ENCODE measurements around the gene PTEN. TPM values are rescaled to one million over a fixed set of nuclear protein-coding genes. Genes with fewer than 3 reads are reported as not detected.

The PTEN gene
- total and polyA plus RNA-seq, 2 experiments from 2014 or later, result 20.8 to 64.0 TPM

DNA sequence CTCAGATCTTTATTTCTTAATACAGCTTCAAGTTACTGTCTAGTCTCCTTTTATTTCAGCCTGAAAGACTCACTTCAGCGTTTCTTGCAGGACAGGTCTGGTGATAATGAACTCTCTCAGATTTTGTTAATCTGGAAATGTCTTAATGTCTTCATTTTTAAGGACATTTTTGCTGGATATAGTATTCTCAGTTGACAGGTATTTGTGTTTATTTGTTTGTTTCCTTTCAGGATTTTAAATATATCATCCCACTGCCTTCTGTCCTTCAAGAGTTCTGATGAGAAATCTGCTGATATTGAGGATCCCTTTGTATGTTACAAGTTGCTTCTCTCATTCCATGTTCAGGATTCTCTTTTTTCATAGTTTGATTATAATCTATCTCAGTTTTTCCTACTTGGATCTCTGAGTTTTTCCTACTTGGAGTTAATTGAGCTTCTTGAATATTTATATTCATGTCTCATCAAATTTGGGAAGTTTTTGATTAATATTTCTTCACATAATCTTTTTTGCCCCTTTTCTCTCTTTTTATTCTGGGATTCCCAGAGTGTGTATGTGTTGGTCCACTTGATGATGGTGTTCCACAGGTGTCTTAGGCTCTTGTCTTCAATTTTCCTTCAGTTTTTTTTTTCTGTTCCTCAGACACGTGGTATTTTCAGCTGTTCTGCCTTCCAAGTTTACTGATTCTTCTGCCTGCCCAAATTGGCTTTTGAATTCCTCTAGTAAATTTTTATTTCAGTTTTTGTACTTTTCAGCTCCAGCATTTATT, 49.9 kb downstream of the PTEN start:
- Mint-ChIP-seq H3K36me3 (ENCODE audit: low read depth) (peaks cover 29% of the 10 kb centered on the region; the same call in 2 of the 3 replicates), H3K9me3 (peaks cover 4% of the 10 kb centered on the region; the same call in 1 of the 3 replicates), H3K27me3 (ENCODE audit: insufficient read depth, low read depth, poor library complexity) (peaks cover under 1% of the 10 kb centered on the region), H3K4me3 (no peak overlapping the region), H3K27ac (no peak overlapping the region), H3K4me1 (peaks cover 24% of the 10 kb centered on the region)
- Histone ChIP-seq H3K79me2 (replicated peaks; ENCODE audit: insufficient read depth) (peaks cover 97% of the 10 kb centered on the region), H4K20me1 (replicated peaks; ENCODE audit: insufficient read depth) (peaks cover 15% of the 10 kb centered on the region; the same call in 1 of the 2 replicates), H3K4me2 (no peak overlapping the region), H3K4me1 (ENCODE audit: insufficient read depth) (peaks cover 12% of the 10 kb centered on the region), H3F3A (replicated peaks; ENCODE audit: low read depth) (no peaks in the 10 kb centered on the region), H3K27ac (ENCODE audit: low read depth) (no peak overlapping the region), H2AFZ (no peak overlapping the region), H3K4me3 (no peak overlapping the region), H3K9me2 (ENCODE audit: insufficient read depth) (no peaks in the 10 kb centered on the region), H3K27me3 (ENCODE audit: insufficient read depth) (no peaks in the 10 kb centered on the region), H3K36me3 (ENCODE audit: insufficient read depth) (no peaks in the 10 kb centered on the region)
- ATAC-seq (no peak), DNase-seq (ENCODE audit: low spot score) (no peak)
- TF ChIP-seq EZH2phosphoT487 (IDR thresholded peaks at IDR 0.05; ENCODE audit: unreplicated experiment), result no peak
- TF ChIP-seq NANOG (IDR thresholded peaks at IDR 0.05; ENCODE audit: borderline replicate concordance), result no peak
- no peak for TF ChIP-seq ETS1 (IDR thresholded peaks at IDR 0.05)
- TF ChIP-seq, protein P1, sequence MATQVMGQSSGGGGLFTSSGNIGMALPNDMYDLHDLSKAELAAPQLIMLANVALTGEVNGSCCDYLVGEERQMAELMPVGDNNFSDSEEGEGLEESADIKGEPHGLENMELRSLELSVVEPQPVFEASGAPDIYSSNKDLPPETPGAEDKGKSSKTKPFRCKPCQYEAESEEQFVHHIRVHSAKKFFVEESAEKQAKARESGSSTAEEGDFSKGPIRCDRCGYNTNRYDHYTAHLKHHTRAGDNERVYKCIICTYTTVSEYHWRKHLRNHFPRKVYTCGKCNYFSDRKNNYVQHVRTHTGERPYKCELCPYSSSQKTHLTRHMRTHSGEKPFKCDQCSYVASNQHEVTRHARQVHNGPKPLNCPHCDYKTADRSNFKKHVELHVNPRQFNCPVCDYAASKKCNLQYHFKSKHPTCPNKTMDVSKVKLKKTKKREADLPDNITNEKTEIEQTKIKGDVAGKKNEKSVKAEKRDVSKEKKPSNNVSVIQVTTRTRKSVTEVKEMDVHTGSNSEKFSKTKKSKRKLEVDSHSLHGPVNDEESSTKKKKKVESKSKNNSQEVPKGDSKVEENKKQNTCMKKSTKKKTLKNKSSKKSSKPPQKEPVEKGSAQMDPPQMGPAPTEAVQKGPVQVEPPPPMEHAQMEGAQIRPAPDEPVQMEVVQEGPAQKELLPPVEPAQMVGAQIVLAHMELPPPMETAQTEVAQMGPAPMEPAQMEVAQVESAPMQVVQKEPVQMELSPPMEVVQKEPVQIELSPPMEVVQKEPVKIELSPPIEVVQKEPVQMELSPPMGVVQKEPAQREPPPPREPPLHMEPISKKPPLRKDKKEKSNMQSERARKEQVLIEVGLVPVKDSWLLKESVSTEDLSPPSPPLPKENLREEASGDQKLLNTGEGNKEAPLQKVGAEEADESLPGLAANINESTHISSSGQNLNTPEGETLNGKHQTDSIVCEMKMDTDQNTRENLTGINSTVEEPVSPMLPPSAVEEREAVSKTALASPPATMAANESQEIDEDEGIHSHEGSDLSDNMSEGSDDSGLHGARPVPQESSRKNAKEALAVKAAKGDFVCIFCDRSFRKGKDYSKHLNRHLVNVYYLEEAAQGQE (IDR thresholded peaks at IDR 0.05; ENCODE audit: unreplicated experiment), result no peak
- TF ChIP-seq POLR2AphosphoS5 (IDR thresholded peaks at IDR 0.05; ENCODE audit: low read depth), result no peak
- no peak for TF ChIP-seq EZH2 (IDR thresholded peaks at IDR 0.05; ENCODE audit: low read depth, unreplicated experiment)
- TF ChIP-seq, protein P2, sequence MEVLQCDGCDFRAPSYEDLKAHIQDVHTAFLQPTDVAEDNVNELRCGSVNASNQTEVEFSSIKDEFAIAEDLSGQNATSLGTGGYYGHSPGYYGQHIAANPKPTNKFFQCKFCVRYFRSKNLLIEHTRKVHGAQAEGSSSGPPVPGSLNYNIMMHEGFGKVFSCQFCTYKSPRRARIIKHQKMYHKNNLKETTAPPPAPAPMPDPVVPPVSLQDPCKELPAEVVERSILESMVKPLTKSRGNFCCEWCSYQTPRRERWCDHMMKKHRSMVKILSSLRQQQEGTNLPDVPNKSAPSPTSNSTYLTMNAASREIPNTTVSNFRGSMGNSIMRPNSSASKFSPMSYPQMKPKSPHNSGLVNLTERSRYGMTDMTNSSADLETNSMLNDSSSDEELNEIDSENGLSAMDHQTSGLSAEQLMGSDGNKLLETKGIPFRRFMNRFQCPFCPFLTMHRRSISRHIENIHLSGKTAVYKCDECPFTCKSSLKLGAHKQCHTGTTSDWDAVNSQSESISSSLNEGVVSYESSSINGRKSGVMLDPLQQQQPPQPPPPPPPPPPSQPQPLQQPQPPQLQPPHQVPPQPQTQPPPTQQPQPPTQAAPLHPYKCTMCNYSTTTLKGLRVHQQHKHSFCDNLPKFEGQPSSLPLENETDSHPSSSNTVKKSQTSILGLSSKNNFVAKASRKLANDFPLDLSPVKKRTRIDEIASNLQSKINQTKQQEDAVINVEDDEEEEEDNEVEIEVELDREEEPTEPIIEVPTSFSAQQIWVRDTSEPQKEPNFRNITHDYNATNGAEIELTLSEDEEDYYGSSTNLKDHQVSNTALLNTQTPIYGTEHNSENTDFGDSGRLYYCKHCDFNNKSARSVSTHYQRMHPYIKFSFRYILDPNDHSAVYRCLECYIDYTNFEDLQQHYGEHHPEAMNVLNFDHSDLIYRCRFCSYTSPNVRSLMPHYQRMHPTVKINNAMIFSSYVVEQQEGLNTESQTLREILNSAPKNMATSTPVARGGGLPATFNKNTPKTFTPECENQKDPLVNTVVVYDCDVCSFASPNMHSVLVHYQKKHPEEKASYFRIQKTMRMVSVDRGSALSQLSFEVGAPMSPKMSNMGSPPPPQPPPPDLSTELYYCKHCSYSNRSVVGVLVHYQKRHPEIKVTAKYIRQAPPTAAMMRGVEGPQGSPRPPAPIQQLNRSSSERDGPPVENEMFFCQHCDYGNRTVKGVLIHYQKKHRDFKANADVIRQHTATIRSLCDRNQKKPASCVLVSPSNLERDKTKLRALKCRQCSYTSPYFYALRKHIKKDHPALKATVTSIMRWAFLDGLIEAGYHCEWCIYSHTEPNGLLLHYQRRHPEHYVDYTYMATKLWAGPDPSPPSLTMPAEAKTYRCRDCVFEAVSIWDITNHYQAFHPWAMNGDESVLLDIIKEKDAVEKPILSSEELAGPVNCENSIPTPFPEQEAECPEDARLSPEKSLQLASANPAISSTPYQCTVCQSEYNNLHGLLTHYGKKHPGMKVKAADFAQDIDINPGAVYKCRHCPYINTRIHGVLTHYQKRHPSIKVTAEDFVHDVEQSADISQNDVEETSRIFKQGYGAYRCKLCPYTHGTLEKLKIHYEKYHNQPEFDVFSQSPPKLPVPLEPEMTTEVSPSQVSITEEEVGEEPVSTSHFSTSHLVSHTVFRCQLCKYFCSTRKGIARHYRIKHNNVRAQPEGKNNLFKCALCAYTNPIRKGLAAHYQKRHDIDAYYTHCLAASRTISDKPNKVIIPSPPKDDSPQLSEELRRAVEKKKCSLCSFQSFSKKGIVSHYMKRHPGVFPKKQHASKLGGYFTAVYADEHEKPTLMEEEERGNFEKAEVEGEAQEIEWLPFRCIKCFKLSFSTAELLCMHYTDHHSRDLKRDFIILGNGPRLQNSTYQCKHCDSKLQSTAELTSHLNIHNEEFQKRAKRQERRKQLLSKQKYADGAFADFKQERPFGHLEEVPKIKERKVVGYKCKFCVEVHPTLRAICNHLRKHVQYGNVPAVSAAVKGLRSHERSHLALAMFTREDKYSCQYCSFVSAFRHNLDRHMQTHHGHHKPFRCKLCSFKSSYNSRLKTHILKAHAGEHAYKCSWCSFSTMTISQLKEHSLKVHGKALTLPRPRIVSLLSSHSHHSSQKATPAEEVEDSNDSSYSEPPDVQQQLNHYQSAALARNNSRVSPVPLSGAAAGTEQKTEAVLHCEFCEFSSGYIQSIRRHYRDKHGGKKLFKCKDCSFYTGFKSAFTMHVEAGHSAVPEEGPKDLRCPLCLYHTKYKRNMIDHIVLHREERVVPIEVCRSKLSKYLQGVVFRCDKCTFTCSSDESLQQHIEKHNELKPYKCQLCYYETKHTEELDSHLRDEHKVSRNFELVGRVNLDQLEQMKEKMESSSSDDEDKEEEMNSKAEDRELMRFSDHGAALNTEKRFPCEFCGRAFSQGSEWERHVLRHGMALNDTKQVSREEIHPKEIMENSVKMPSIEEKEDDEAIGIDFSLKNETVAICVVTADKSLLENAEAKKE (CRISPR knock-in tag; IDR thresholded peaks at IDR 0.05), result no peak
- no peak for TF ChIP-seq ZNF331 (CRISPR knock-in tag; IDR thresholded peaks at IDR 0.05; ENCODE audit: low read depth)
- no peak for TF ChIP-seq JUNB (IDR thresholded peaks at IDR 0.05; ENCODE audit: unreplicated experiment)

Measured in GM23338 (cell line).